Parathyroid adenoma (tissue), 2 donors: ENCODE measurements around the gene GALNT9.

Experiments
- H2AFZ ChIP-seq: fragments of 300-600 bp; sonication (generic); one replicate; pipeline ENCODE4 v1.7.0; 2017; ENCODE audit warnings: antibody characterized with exemption, mild to moderate bottlenecking
- H3K27ac ChIP-seq: fragments of 300-600 bp; sonication (generic); one replicate; pipeline ENCODE4 v1.7.0; 2017
- H3K27me3 ChIP-seq: fragments of 300-600 bp; sonication (generic); one replicate; pipeline ENCODE4 v1.7.0; 2017; ENCODE audit warnings: low read length; ENCODE audit not compliant: control insufficient read depth, insufficient read depth
- H3K36me3 ChIP-seq: fragments of 300-600 bp; sonication (generic); one replicate; pipeline ENCODE4 v1.7.0; 2017; ENCODE audit warnings: low read length; ENCODE audit not compliant: control insufficient read depth, insufficient read depth
- H3K4me1 ChIP-seq: fragments of 300-600 bp; sonication (generic); one replicate; pipeline ENCODE4 v1.7.0; 2017; ENCODE audit warnings: control low read depth
- H3K4me2 ChIP-seq: fragments of 300-600 bp; sonication (generic); one replicate; pipeline ENCODE4 v1.7.0; 2017; ENCODE audit warnings: low read length
- H3K4me3 ChIP-seq: fragments of 300-600 bp; sonication (generic); one replicate; pipeline ENCODE4 v1.7.0; 2017; ENCODE audit warnings: low read depth, low read length
- H3K79me2 ChIP-seq: fragments of 300-600 bp; sonication (generic); one replicate; pipeline ENCODE4 v1.7.0; 2017; ENCODE audit warnings: control low read depth
- H3K9ac ChIP-seq: fragments of 300-600 bp; sonication (generic); one replicate; pipeline ENCODE4 v1.7.0; 2017; ENCODE audit warnings: mild to moderate bottlenecking
- H3K9me3 ChIP-seq: fragments of 300-600 bp; sonication (generic); one replicate; pipeline ENCODE4 v1.7.0; 2017; ENCODE audit warnings: low read length; ENCODE audit not compliant: control insufficient read depth
- TF ChIP-seq, protein P1 (sequence below): fragments of 300-600 bp; sonication (generic); IDR thresholded peaks from one replicate; pipeline ENCODE4 v1.7.0; 2017; ENCODE audit warnings: antibody characterized with exemption, mild to moderate bottlenecking
- donor health status: primary hyperparathyroidism.

The GALNT9 gene

DNA sequence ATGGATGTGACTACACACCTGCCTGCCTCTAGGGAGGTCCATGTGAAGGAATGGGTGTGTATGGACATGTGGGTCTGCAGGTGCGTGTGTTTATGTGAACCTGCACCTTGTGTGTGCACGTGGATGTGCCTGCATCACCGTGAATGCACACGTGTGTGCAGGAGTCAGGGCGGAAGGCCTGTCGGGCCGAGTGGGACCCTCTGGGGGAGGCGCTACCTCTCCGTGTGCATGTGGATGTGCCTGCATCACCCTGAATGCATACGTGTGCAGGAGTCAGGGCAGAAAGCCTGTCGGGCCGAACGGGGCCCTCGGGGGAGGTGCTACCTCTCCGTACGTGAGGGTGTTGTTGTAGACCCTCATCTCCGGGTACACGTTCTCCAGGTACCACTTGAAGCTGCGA, 128.6 kb downstream of the GALNT9 start:
- H3K79me2 ChIP-seq: no peaks in the 10 kb centered on the region
- no peak overlapping the region for H3K4me2 ChIP-seq
- no peaks in the 10 kb centered on the region for H3K27me3 ChIP-seq
- H3K9me3 ChIP-seq: no peaks in the 10 kb centered on the region
- TF ChIP-seq, protein P1, sequence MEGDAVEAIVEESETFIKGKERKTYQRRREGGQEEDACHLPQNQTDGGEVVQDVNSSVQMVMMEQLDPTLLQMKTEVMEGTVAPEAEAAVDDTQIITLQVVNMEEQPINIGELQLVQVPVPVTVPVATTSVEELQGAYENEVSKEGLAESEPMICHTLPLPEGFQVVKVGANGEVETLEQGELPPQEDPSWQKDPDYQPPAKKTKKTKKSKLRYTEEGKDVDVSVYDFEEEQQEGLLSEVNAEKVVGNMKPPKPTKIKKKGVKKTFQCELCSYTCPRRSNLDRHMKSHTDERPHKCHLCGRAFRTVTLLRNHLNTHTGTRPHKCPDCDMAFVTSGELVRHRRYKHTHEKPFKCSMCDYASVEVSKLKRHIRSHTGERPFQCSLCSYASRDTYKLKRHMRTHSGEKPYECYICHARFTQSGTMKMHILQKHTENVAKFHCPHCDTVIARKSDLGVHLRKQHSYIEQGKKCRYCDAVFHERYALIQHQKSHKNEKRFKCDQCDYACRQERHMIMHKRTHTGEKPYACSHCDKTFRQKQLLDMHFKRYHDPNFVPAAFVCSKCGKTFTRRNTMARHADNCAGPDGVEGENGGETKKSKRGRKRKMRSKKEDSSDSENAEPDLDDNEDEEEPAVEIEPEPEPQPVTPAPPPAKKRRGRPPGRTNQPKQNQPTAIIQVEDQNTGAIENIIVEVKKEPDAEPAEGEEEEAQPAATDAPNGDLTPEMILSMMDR: no peak
- H2AFZ ChIP-seq: no peak overlapping the region
- H3K4me3 ChIP-seq: no peak overlapping the region
- H3K27ac ChIP-seq: no peak overlapping the region
- H3K9ac ChIP-seq: no peak overlapping the region
- H3K4me1 ChIP-seq: peaks cover 3% of the 10 kb centered on the region
- H3K36me3 ChIP-seq: no peaks in the 10 kb centered on the region

- H3K4me2 ChIP-seq: no peak overlapping the region
- H3K9me3 ChIP-seq: no peaks in the 10 kb centered on the region
- H3K36me3 ChIP-seq: no peaks in the 10 kb centered on the region
- H3K27ac ChIP-seq: no peak overlapping the region
- no peak overlapping the region for H2AFZ ChIP-seq
- no peaks in the 10 kb centered on the region for H3K79me2 ChIP-seq
- no peaks in the 10 kb centered on the region for H3K4me1 ChIP-seq
- no peaks in the 10 kb centered on the region for H3K27me3 ChIP-seq
- no peak overlapping the region for H3K9ac ChIP-seq
- TF ChIP-seq, protein P1: no peak
- H3K4me3 ChIP-seq: no peak overlapping the region
These were observed 129.7 kb downstream of the GALNT9 start for GRCh38 chr12:132199526-132200319.

DNA sequence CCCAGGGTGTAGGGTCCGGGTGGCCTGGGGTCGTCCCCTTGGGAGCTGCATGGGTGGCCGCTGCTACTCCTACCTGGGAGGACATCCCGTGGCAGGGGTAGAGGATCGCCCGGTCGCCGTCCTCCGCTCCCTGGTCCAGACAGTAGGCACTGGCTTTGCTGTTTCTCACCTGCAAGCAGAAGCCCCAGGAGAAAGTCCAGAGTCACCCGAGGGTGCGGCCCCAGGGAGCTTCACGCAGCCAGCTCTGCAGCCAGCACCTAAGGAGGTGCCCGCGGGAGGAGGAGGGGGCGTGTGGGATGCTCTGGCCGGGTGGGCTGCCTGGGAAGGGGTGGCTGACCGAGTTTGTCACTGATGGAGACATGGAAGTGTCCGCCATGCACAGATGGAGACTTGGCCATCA, 130.3 kb downstream of the GALNT9 start:
- Histone ChIP-seq H3K27me3 (no peaks in the 10 kb centered on the region), H2AFZ (no peak overlapping the region), H3K36me3 (no peaks in the 10 kb centered on the region), H3K4me1 (no peaks in the 10 kb centered on the region), H3K9ac (no peak overlapping the region), H3K27ac (no peak overlapping the region), H3K9me3 (no peaks in the 10 kb centered on the region), H3K79me2 (no peaks in the 10 kb centered on the region), H3K4me3 (no peak overlapping the region), H3K4me2 (no peak overlapping the region)
- TF ChIP-seq, protein P1: no peak

DNA sequence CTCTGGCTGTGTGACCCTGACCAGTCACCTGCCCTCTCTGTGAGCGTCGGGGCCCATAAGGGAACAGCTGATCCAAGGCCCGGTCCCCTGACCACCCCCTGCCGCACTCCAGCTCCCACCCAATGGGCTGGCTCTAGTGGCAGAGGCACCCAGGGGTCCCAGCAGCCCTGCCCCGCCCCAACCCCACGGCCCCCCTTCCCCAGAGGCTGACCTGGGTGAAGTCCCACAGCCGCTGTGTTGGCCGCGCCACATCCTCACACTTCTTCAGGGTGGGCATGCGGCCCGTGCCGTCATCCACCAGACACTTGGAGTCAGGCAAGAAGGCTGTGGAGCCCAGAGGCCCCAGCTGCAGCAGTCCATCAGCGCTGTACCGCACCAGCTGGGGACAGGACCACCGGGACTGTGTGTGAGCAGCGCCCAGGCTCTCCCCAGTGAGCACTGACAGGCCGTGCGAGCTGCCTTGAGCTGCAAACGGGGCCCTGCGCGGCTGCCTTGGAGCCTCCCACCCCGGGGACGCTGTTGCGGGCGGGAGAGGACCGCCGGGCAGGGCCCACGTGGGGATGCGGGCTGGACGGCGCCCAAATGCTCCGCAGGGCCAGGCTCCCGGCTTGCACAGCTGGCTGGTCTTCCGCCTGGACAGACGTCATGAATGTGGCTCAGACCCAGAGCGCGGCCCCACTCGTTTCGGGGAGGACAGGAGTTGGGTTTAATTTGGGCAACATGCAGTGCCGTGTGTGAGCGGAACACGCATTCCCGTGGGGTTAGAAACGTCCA, 131.6 kb downstream of the GALNT9 start:
- Histone ChIP-seq H3K36me3 (no peaks in the 10 kb centered on the region), H3K4me1 (no peaks in the 10 kb centered on the region), H2AFZ (no peak overlapping the region), H3K79me2 (no peaks in the 10 kb centered on the region), H3K27ac (no peak overlapping the region), H3K27me3 (no peaks in the 10 kb centered on the region), H3K4me3 (no peak overlapping the region), H3K4me2 (no peak overlapping the region), H3K9me3 (no peaks in the 10 kb centered on the region), H3K9ac (no peak overlapping the region)
- TF ChIP-seq, protein P1: no peak
